CD4-positive, alpha-beta T cell treated with Interleukin-15 for 4 hours (primary cell): ENCODE results near the gene NLGN1.

Experiments used
- DNase-seq: peaks from one replicate; pipeline ENCODE4 v3.0.0-alpha.2; 2020; ENCODE audit warnings: low spot score

Gene NLGN1

DNA sequence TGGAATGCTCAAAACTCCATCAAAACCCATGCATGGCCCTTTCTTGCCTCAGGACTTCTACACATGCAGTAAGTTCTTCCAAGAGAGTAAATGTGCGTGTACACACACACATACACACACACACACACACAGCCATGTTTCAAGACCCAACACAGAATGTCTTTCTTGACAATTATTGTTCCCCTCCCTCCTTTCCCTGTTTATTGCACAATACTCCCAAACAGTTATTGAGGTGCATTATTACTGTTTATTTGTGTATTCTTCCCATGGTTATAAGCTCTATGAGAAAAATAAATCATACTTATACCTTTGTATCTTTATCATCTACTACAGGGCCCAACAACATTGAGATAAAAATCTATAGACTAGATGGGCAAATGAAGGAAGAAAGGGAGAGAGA lies 937.8 kb downstream of the NLGN1 start:
- no peak for DNase-seq

GRCh38 chr3:174335910-174336309 lies 938.4 kb downstream of the NLGN1 start:
- DNase-seq: no peak
